HG02763 (cell line): ENCODE data around the gene NFATC2.
A peak's percentile ranks its signal among the peaks of the same experiment; 100 is the strongest.
"Not testable (repeated sequence)": the region's sequence is repeated elsewhere in the genome, so short reads cannot be mapped to it uniquely, and the experiment has no call there.

Experiments
- ATAC-seq: cut with Tn5 transposase; IDR thresholded peaks from one replicate; pipeline ENCODE4 v1.9.1; 2021; ENCODE audit warnings: mild to moderate bottlenecking, moderate library complexity; ENCODE audit not compliant: unreplicated experiment

The NFATC2 gene

GRCh38 chr20:51541189-51542032 lies 1.1 kb downstream of the NFATC2 start:
- peak; percentile 41 for ATAC-seq

GRCh38 chr20:51540580-51540979 lies 1.9 kb downstream of the NFATC2 start:
- no peak for ATAC-seq

GRCh38 chr20:51540074-51540473 lies 2.4 kb downstream of the NFATC2 start:
- ATAC-seq, result not testable (repeated sequence)

- no peak for ATAC-seq
Measured at GRCh38 chr20:51536116-51537069, 6.1 kb downstream of the NFATC2 start.

- no peak for ATAC-seq
Measured at GRCh38 chr20:51535674-51536073, 6.8 kb downstream of the NFATC2 start.

GRCh38 chr20:51535075-51535386 lies 7.5 kb downstream of the NFATC2 start:
- ATAC-seq, result no peak

- no peak for ATAC-seq
Measured at GRCh38 chr20:51533291-51534172, 9.0 kb downstream of the NFATC2 start.

GRCh38 chr20:51532577-51533191 lies 9.8 kb downstream of the NFATC2 start:
- ATAC-seq, result no peak

GRCh38 chr20:51531712-51532456 lies 10.6 kb downstream of the NFATC2 start:
- no peak for ATAC-seq

GRCh38 chr20:51531141-51531710 lies 11.3 kb downstream of the NFATC2 start:
- peak; percentile 44 for ATAC-seq

- no peak for ATAC-seq
Measured at GRCh38 chr20:51529758-51530157, 12.8 kb downstream of the NFATC2 start.

- no peak for ATAC-seq
Measured at GRCh38 chr20:51529081-51529681, 13.3 kb downstream of the NFATC2 start.

- ATAC-seq, result no peak
Measured at GRCh38 chr20:51528263-51529027, 14.1 kb downstream of the NFATC2 start.

- ATAC-seq, result no peak
Measured at GRCh38 chr20:51526754-51527153, 15.8 kb downstream of the NFATC2 start.

- ATAC-seq, result no peak
Measured at GRCh38 chr20:51526106-51526470, 16.4 kb downstream of the NFATC2 start.

GRCh38 chr20:51525241-51526105 lies 17.0 kb downstream of the NFATC2 start:
- no peak for ATAC-seq

GRCh38 chr20:51523276-51524013 lies 19.1 kb downstream of the NFATC2 start:
- ATAC-seq, result no peak
